ENCODE measurements around the gene UBR3.
"Not testable (repeated sequence)": the region's sequence is repeated elsewhere in the genome, so short reads cannot be mapped to it uniquely, and the experiment has no call there.

The UBR3 gene

DNA sequence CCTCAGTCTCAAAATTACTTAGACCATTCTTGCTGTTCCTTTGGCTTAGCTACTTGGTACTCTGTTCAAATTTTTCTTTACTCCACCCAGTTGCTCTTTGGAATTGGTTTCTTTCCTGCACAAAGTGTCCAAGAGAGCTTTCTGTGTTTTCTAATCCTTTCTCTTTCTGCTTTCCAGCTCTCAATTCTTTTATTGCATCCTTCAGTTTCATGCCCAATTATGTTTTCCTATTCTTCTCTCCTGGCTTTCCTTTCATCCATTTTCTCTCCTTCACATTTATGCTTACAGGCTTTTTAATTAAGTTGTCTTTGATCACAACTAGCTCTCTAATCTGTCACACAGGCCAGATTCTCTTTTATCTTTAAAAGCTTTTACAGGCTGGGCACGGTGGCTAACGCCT lies 38.2 kb downstream of the UBR3 start:
- no peak for DNase-seq (ENCODE audit: low read depth in 3 of 3)

DNA sequence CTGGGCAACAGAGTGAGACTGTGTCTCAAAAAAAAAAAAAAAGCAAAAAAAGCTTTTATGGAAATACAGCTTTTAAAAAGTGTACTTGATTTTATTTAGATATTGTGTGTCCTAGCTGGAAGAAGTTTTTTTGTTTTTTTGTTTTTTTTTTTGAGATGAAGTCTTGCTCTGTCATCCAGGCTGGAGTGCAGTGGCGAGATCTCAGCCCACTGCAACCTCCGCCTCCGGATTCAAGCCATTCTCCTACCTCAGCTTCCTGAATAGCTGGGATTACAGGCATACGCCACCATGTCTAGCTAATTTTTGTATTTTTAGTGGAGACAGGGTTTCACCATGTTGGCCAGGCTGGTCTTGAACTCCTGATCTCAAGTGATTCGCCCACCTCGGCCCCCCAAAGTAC lies 39.0 kb downstream of the UBR3 start:
- not testable (repeated sequence) for DNase-seq (ENCODE audit: low read depth in 3 of 3)

DNA sequence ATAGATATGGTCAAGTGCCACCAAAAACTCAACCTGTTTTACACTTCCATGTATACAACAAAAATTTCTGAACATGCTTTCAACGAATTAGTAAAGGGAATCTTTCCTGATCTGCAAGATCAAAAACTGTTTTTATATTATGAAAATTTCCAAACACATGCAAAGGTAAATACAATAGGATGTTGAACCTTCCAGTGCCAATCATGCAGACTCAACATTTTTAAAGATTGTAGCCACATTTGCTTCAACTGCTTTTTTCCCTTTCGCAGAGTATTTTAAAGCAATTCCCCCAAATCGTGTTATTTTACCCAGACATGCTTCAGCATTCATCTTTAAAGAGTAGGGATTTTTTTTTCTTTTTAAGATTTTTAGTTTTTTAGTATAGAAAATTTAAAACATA lies 40.3 kb downstream of the UBR3 start:
- no peak for DNase-seq (ENCODE audit: low read depth in 3 of 3)

DNA sequence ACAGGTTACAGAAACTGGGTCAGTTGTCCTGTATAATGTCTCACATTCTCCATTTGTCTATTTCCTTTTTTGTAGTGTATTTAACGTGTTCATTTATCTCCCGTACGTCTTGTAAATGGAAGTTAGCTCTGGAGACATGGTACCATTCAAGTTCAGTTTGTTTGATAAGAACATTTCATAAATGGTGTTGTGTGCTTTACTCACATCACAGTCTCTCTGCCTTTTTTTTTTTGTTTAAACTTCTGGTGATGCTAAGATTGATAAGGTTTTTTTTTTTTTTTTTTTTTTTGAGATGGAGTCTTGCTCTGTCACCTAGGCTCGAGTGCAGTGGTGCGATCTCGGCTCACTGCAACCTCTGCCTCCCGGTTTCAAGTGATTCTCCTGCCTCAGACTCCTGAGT lies 41.7 kb downstream of the UBR3 start:
- no peak for DNase-seq (ENCODE audit: low read depth in 3 of 3)

DNA sequence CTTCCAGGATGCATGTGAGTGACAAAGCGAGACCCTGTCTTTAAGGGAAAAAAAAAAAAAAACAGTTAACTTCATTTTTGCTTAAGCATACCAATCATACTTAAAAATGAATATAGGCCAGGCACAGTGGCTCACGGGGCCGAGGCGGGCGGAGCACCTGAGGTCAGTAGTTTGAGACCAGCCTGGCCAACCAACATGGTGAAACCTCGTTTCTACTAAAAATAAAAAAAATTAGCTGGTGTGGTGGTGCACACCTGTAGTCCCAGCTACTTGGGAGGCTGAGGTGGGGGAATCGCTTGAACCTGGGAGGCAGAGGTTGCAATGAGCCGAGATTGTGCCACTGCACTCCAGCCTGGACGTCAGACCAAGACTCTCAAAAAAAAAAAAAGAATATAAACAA lies 44.1 kb downstream of the UBR3 start:
- not testable (repeated sequence) for DNase-seq (ENCODE audit: low read depth in 3 of 3)

DNA sequence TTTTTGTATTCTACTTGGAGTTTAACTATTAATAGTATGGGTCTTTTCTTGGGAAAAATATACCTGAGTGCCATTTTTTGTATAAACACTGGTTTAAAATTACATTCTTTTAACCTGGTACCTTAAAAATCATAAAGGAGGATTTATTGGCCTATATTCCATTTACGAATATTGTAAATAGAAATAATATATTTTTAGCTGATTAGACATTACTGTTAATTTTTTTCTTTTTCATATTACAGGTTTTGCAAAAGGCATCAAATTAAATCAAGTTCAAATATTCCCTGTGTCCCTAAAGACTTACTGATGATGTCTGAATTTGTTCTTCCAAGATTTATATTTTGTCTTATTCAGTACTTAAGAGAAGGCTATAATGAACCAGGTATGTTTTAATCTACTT lies 44.7 kb downstream of the UBR3 start:
- no peak for DNase-seq (ENCODE audit: low read depth in 3 of 3)

DNA sequence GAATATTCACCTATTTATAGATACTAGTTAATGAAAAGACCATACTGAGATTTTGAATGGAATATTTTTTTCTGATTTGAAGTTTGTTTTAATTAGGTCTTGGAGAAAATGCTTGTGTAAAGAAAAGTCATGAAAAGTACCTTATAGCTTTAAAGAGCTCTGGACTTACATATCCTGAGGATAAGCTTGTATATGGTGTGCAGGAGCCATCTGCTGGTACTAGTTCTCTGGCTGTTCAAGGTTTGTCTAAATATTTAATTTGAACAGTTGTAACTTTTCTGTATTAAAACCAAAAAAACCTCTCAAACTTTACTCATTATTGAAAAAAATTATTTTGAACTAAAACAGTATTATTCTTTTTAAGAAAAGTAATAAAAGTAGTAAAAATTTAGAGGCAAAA lies 50.1 kb downstream of the UBR3 start:
- no peak for DNase-seq (ENCODE audit: low read depth in 3 of 3)

DNA sequence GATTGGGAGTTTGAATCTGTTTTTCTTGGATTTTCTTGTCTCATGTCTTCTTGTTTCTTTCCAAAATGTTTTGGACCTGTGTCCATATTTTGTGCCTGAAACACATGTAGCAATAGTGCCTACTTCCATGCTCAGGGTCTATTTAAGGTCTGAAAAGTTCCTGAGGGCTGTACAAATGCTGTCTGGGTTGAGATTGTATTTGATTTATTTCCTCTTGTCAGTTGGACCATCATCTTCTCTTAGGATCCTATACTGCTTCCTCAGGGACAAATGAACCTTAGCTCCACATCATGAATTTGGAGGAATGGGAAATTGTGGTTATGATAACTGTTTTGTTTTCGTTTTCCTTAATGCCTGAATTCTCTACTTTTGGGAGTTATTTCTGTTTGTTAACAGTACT lies 59.9 kb downstream of the UBR3 start:
- no peak for DNase-seq (ENCODE audit: low read depth in 3 of 3)

DNA sequence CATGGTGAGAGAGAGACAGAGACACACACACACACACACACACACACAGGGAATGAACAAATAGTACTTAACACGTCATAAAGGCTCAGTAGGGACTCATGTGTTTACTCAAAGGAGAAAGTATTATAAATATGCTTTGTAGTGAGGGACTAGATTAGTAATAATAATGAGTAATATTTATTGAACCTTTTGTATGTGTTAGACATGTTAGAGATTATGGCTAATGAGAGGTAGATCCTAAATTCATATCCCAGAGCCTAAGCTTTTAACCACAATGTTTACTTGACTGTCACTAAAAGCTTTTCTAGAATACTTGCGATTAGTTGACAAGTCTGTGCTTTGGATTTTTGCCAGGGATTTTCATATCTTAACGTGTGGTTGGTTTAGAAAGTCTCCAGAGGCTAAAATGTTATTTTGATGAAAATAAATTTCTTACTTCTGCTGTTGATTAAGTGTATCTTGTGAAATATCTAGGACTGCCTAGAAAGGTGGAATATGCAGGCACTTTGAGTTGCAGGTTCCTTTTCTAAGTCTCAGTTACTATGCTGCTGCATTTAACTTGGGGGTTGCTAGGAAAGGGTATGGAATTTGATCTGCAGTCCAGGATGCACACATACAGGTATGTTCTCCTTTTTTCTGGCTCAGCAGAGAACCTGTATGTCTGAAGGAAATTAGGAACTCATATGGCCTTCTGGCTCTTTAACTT lies 64.5 kb downstream of the UBR3 start:
- DNase-seq (ENCODE audit: low read depth in 3 of 3): no peak

DNA sequence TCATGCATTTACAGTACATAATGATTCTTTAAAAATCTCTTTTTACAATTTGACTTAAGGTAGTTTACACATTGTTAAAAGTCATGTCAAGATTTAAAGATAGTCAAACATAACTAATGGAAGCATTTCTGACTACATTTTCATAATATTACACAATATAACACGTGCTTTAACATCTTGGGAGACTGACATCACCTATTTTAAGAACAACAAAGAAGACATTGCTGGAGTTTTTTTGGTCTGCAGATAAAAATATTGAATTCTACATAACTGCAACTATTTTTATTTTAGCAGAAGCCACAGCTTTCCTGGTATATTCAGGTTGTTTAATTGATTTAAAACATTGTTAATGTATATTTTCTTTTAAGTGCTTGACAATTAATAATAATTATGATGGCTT lies 65.7 kb downstream of the UBR3 start:
- no peak for DNase-seq (ENCODE audit: low read depth in 3 of 3)

DNA sequence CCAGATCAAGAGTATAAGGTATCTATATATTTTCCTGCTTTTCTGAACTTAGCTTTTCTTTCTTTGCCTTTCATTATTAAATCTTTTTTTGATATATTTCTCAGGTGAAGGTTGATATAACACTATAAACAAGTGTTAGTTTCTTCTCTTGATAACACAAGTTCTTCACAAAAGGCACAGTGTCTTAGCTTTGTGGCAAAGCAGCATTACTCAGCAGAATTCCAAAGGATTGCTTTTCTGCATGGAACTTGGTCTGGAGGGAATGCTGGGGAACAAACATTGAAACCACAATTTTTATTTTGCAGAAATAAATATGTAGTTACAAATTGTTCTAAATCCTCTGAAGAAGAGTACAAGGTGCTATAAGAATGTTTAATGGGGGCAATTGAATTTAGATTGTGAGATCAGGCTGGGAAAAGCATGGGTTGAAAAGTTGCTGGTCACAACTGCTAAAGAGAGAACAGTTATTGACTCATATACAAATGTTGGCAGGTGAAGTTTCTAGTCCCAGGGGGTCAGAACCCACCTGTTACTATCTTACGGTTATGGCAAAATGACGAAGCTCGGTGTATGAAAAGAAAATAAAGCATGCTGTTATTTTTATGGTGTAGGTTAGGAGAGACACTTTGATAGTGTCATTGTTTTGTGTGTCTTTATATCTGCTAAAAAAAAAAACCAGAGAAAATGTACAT lies 68.2 kb downstream of the UBR3 start:
- no peak for DNase-seq (ENCODE audit: low read depth in 3 of 3)

DNA sequence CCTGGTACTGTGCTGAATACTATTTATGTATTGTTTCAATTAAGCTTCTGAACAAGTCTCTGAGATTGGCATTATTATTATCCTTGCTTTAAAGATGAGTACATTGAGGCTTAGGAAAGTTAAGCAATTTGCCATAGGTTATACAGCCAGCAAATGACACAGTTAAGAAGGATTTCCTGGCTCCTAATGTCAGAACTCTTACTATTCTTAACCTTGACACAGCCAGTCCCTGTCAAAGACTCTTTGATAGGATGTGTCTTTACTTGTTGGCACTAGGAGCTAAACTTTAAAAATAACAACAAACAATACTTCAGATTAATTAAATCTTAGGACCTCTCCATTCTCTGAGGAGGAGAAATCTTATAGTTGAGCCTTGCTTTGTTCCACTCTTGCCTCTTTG lies 70.6 kb downstream of the UBR3 start:
- DNase-seq (ENCODE audit: low read depth in 3 of 3): no peak

DNA sequence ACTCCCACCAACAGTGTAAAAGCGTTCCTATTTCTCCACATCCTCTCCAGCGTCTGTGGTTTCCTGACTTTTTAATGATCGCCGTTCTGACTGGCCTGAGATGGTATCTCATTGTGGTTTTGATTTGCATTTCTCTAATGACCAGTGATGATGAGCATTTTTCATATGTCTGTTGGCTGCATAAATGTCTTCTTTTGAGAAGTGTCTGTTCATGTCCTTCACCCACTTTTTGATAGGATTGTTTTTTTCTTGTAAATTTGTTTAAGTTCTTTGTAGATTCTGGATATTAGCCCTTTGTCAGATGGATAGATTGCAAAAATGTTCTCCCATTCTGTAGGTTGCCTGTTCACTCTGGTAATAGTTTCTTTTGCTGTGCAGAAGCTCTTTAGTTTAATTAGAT lies 72.8 kb downstream of the UBR3 start:
- DNase-seq (ENCODE audit: low read depth in 3 of 3): not testable (repeated sequence)

DNA sequence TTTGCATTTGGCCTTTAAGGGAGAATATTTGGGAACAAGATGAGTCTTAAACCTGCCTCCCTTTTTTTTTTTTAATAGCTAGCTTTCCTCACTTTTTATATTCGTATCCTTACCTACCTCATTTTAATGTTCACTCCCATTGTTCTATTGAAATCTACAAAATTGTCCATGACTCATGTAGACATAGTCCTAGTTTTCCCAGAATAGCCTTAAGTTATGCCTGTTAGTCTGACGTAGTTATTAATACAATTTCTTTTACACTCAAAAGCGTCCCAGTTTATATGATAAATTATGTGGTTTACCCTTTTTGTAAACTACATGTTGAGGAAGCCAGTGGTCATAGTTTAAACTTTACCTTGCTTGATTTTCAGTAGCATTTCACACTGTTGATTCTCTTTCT lies 73.4 kb downstream of the UBR3 start:
- no peak for DNase-seq (ENCODE audit: low read depth in 3 of 3)

DNA sequence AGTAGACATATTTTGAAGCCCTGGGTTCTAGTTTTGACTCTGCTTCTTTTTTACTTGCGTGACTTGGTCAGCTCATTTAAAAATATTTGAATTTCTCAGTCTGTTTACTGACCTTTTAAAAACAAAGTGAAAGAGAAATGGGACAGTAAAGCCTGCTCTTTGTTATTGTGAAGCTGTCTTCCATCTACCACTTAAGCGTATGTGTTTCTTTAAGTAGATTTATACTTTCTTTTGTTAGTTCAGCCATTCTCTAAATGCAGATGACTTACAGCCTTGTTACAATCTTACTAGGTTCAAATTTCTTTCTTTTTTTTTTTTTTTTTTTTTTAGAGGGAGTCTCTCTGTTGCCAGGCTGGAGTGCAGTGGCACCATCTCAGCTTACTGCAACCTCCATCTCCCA lies 79.5 kb downstream of the UBR3 start:
- DNase-seq (ENCODE audit: low read depth in 3 of 3): no peak

DNA sequence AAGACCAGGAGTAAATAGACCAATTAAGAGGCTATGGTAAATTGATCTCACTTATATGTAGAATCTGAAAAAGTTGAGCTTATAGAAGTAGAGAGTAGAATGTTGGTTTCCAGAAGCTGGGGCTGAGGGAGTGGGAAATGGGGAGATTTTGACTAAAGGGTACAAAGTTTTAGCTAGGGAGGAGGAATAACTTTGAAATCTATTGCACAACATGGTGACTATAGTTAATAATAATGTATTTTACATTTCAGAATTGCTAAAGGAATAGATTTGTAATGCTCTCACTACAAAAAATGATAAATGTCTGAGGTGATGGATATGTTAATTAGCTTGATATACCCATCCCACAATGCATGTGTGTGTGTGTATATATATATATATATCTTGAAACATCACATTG lies 82.1 kb downstream of the UBR3 start:
- no peak for DNase-seq (ENCODE audit: low read depth in 3 of 3)

DNA sequence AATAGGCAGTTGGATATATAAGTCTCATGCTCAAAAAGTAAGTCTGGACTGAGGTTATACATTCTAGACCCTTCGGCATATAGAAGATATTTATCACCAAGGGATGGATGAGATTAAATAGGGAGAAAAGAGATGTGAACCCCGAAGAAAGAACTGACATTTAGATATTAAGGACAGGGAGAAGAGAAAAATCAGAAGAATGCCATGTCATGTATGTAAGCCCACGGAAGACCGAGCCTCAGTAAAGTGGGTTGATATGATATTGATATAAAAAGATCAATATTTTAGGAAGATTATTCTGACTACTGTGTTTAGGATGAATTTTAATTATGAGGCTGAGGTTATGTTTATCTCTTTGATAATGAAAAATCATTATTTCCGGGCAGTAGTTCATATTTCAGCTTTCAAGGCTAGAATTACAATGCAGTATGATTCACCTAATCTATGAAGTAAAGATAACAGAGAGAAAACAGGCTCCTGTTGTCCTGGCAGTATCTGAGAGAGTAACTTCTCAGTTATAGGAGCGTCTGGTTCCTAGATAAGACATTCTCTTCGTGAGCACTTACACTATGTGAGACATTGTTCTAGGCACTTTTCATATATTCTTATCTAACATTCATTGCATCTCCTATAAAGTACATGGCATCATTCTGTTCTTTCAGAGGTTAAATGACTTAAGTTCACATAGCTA lies 83.0 kb downstream of the UBR3 start:
- no peak for DNase-seq (ENCODE audit: low read depth in 3 of 3)

DNA sequence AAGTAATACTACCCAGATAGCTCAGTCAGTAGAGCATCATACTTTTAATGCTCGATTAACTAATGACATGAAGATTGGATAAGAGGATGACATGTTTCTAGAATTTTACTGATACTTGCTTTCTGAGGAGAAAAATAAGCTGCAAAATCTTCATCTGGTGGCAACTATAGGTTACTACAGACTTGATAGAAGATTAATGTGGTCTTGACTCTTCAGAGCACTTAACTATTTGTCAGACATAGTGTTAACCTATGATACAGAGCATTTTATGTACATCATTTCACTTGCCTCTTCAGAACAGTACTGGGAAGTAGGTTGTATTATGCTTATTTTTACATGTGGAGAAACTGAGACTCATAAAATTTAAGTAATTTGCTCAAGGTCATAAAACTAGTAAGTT lies 83.9 kb downstream of the UBR3 start:
- no peak for DNase-seq (ENCODE audit: low read depth in 3 of 3)

DNA sequence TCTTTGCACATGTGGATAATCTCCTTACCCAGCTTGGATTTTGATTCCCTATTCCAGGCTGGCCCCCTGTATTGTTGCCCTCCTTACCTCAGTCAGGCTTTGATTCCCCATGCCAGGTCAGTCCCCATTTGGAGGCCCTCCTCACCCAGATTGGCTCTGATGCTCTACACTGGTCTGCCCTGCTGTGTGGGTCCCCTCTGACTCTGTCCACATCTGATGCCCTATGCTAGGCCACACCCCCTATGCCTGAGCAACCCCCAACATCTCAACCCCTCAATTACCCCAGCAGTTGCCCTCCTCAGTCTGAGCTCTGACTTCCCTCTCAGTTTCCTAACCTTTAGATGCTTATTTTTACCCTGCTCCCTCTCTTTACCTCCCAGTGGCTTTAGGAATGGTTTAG lies 89.4 kb downstream of the UBR3 start:
- DNase-seq (ENCODE audit: low read depth in 3 of 3): no peak

DNA sequence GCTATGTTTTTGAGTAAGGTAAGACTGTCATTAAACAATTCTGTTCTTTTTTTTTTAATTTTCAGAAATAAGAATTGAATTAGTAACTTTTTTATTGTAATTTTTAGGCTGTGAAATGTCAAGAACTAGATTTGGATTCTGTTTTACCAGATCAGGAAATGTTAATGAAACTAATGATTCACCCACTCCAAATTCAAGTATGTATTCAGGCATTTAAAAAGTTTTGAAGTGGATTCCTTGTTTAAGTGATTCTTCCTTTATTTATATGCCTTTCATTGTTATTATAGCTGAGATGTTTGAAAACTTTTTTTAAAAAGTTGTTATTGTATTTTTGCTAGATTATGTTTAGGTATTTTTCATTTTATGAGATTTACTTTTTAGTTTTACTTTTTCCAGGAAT lies 96.7 kb downstream of the UBR3 start:
- DNase-seq (ENCODE audit: low read depth in 3 of 3): no peak

DNA sequence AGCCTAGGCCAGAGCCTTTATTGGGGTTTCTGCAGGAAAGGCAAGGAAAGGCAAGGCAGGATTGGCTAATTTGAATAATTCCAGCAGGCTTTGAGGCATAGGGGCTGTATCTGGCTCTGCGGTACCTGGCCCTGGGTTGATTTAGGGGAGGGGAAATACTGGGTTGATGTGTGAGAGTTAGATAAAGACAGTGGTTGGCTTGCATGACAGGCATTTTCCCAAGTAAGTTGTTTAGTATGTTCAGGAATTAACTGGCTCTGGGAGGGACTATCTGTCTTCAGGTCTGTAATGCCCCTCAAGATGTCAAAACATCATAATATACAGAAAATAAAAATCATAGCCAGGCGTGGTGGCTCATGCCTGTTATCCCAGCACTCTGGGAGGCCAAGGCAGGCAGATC lies 98.7 kb downstream of the UBR3 start:
- DNase-seq (ENCODE audit: low read depth in 3 of 3): no peak

DNA sequence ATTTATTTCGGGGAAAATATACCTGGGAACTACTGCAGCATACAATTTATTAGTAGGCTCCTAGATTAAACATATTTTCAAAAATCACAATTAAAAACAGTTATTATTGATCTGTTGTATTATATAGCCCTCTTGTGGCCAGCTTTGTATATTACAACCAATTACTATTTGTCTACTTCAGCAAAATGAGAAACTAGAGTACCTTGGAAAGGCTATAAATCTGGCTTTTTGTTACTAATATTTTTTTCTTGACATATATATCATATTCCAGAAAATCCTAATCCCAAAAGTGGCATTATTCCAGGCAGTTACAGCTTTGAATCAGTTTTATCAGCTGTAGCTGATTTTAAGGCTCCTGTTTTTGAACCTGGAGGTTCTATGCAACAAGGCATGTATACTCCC lies 101.2 kb downstream of the UBR3 start:
- DNase-seq (ENCODE audit: low read depth in 3 of 3): no peak

DNA sequence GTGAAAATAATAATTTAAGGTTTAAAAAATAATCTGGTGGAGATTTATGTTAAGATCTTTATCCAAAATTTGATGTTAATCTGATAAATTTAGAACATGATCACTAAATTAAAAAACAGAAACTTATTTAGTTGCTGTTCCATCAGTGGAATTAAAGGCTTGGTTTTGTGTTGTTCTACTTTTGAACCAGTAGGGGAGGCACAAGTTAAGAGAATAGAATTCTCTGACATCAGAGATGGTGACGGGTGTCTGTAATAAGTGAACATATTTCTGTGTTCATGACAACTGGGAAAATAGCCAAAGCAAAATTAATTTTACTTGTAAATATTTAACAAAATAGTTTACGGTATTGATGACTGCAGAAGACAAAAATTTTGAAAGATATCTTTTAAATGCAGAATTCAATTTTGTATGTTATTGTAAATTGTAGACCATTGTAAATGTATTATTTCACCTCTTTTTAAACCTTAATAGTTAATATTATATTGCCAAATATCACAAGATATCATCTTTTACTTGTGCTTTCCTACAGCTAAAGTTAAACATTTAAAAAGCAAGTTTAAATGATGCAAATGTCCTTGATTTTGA lies 106.0 kb downstream of the UBR3 start:
- no peak for DNase-seq (ENCODE audit: low read depth in 3 of 3)

Measured in stimulated activated CD4-positive, alpha-beta T cell treated with anti-CD3 and anti-CD28 coated beads, TNF-alpha, amount 100 ng/mL, for 4 hours (primary cell).